B cell (primary cell): ENCODE measurements around the gene FYCO1. TPM values are rescaled to one million over a fixed set of nuclear protein-coding genes. Genes with fewer than 3 reads are reported as not detected.
A peak's percentile ranks its signal among the peaks of the same experiment; 100 is the strongest.

ENCODE experiments used
- ATAC-seq: fragments of 200-7000 bp; cut with Tn5 transposase; one replicate; pipeline ENCODE4 v1.10.0; 2021; ENCODE audit warnings: low read depth, mild to moderate bottlenecking, moderate number of reproducible peaks, moderate library complexity
- CTCF ChIA-PET: fragments of 350-600 bp; sonication (Branson Sonifier 250); formaldehyde crosslinking; loops from one replicate; lab custom pipeline; 2021; ENCODE audit warnings: antibody characterized with exemption, inconsistent platforms; lab: Charles Lee
- POLR2A ChIA-PET: fragments of 350-600 bp; sonication (Branson Sonifier 250); formaldehyde crosslinking; loops from one replicate; lab custom pipeline; 2021; ENCODE audit warnings: antibody characterized with exemption; lab: Charles Lee
- DNase-seq: peaks from one replicate; pipeline ENCODE4 v3.0.0; 2013
- H2AFZ ChIP-seq: 2 replicates; pipeline ENCODE4 v1.6.1; 2012; ENCODE audit warnings: mild to moderate bottlenecking, low read depth, low read length; ENCODE audit not compliant: insufficient read depth, poor library complexity, severe bottlenecking
- H3K27ac ChIP-seq, 2 donors: 1 replicate in 1 of 2; 2 replicates in 1 of 2; pipeline ENCODE4 v1.5.1; 2012 to 2013; ENCODE audit warnings: low read length in 2 of 2, mild to moderate bottlenecking in 2 of 2, moderate library complexity in 1 of 2
- H3K27me3 ChIP-seq, 4 experiments: fragments of 200-600 bp in 1 of 4; sonication (generic) in 1 of 4; replicated peaks in 1 of 4; 1 replicate in 2 of 4; 2 replicates in 2 of 4; pipeline versions ENCODE4 v1.6.1 to v1.7.0; 2013 to 2016; ENCODE audit warnings: low read length in 3 of 4, mild to moderate bottlenecking in 2 of 4, mixed read lengths in 1 of 4, moderate library complexity in 1 of 4; ENCODE audit not compliant: insufficient read depth in 4 of 4, control insufficient read depth in 3 of 4; ENCODE audit errors: control extremely low read depth in 1 of 4
- H3K36me3 ChIP-seq, 2 experiments: replicated peaks in 1 of 2; 1 replicate in 1 of 2; 2 replicates in 1 of 2; pipeline versions ENCODE4 v1.6.1 to v1.7.1; 2013; ENCODE audit warnings: low read length in 1 of 2; ENCODE audit not compliant: insufficient read depth in 2 of 2, control insufficient read depth in 1 of 2; ENCODE audit errors: control extremely low read depth in 1 of 2, extremely low read depth in 1 of 2
- H3K4me1 ChIP-seq, 2 donors: fragments of 200-600 bp in 1 of 2; sonication (generic) in 1 of 2; 1 replicate in 1 of 2; 2 replicates in 1 of 2; pipeline versions ENCODE4 v1.5.1 to v1.6.1; 2013 to 2017; ENCODE audit warnings: low read length in 2 of 2; ENCODE audit not compliant: control insufficient read depth in 2 of 2, insufficient read depth in 2 of 2
- H3K4me2 ChIP-seq: replicated peaks from 2 replicates; pipeline ENCODE3; 2012; ENCODE audit warnings: mild to moderate bottlenecking, low read depth, low read length; ENCODE audit not compliant: poor library complexity, severe bottlenecking
- H3K4me3 ChIP-seq, 5 experiments: fragments of 200-600 bp in 1 of 5; sonication (generic) in 1 of 5; 1 replicate in 3 of 5; 2 replicates in 2 of 5; pipeline versions ENCODE4 v1.5.1 to v1.7.0; 2011 to 2016; ENCODE audit warnings: low read length in 4 of 5, mild to moderate bottlenecking in 4 of 5, low read depth in 2 of 5, control low read depth in 1 of 5, moderate library complexity in 1 of 5; ENCODE audit not compliant: insufficient read depth in 1 of 5; ENCODE audit errors: control extremely low read depth in 1 of 5, extremely low read depth in 1 of 5
- H3K79me2 ChIP-seq: fragments of 200-600 bp; sonication (generic); one replicate; pipeline ENCODE4 v1.6.0; 2016; ENCODE audit warnings: low read length; ENCODE audit not compliant: control insufficient read depth, insufficient read depth
- H3K9ac ChIP-seq: fragments of 200-600 bp; sonication (generic); 2 replicates; pipeline ENCODE4 v1.6.1; 2017; ENCODE audit warnings: mild to moderate bottlenecking, low read length, moderate library complexity
- H3K9me3 ChIP-seq, 3 donors: one replicate each; pipeline versions ENCODE4 v1.6.1 to v1.7.1; 2013; ENCODE audit warnings: low read length in 2 of 3; ENCODE audit not compliant: control insufficient read depth in 2 of 3, insufficient read depth in 1 of 3; ENCODE audit errors: control extremely low read depth in 1 of 3
- H4K20me1 ChIP-seq: 2 replicates; pipeline ENCODE4 v1.6.0; 2012; ENCODE audit warnings: mild to moderate bottlenecking, low read length; ENCODE audit not compliant: insufficient read depth, control insufficient read depth, poor library complexity, severe bottlenecking
- H3K27ac Mint-ChIP-seq: one replicate; pipeline ENCODE4 v1.8.0; 2021; ENCODE audit warnings: mixed read lengths
- H3K27me3 Mint-ChIP-seq: one replicate; pipeline ENCODE4 v1.8.0; 2021; ENCODE audit warnings: mixed read lengths
- H3K4me1 Mint-ChIP-seq: one replicate; pipeline ENCODE4 v1.8.0; 2021; ENCODE audit warnings: mixed read lengths
- H3K4me3 Mint-ChIP-seq: one replicate; pipeline ENCODE4 v1.8.0; 2021; ENCODE audit warnings: mixed read lengths
- H3K9me3 Mint-ChIP-seq: one replicate; pipeline ENCODE4 v1.8.0; 2022; ENCODE audit warnings: mixed read lengths; ENCODE audit not compliant: insufficient read depth
- CTCF ChIP-seq: fragments of 200-600 bp; IDR thresholded peaks from one replicate; pipeline ENCODE4 v1.8.0; 2022; ENCODE audit warnings: antibody characterized with exemption, mild to moderate bottlenecking
- EZH2 ChIP-seq: IDR thresholded peaks from 2 replicates; pipeline ENCODE4 v1.6.1; 2012; ENCODE audit warnings: borderline replicate concordance, low read depth, mild to moderate bottlenecking, moderate library complexity, low read length; ENCODE audit not compliant: insufficient read depth, poor library complexity, severe bottlenecking
- WGBS: methylation state at CpG from one replicate; pipeline ENCODE4 v1.1.5; 2013; ENCODE audit warnings: missing lambda C conversion rate; ENCODE audit not compliant: insufficient coverage; 5-methylcytosine and 5-hydroxymethylcytosine counted together
- intact Hi-C: fragments of 100-400 bp; cut with micrococcal nuclease; formaldehyde crosslinking; loops from one replicate; pipeline ENCODE4 v1.10.0; 2022
- polyA plus RNA-seq: library from polyadenylated mRNA; depleted of rRNA; stranded (reverse); fragments of >200 nt; gene quantifications from 2 replicates; pipeline ENCODE4 v1.2.3, GENCODE V29; 2012
- total RNA-seq, 2 donors: library from RNA; stranded (reverse); fragments of 120-200 nt in 1 of 2; gene quantifications; 1 replicate in 1 of 2; 2 replicates in 1 of 2; pipeline versions ENCODE4 v1.2.3 to v1.2.4, GENCODE V29; 2013 to 2022

The FYCO1 gene
- total and polyA plus RNA-seq, 2 donors (not counting 1 experiment from before 2014, with no cell fraction given) = 5.4 to 16.7 TPM

DNA sequence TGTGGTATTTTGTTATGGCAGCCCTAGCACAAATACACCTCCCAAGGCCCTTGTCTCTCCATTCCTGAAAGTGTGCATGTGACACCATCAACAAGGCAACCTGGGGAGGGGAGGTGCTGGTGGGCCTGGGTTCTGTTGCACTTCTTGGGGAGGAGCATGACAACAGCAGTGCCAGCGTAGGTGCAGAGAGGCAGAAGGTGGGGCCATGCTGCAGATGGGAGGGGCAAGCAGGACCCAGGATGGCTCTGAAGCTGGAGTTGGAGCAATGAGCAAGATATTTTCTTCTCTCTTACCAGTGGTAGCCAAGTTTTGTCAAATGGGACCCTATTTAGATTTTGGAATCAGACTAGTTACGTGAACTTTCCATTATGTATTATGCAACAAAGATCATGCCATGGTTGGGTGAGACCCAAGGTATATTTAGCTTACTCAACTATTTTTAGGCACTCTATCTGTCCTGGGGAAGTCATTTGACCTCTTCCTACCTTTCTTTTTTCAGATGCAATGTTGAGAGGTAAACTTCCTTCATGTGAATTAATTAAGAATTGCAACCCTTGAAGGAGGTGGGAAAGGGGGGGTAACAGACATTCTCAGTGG is 3.4 kb downstream of the FYCO1 start:
- peaks cover 25 to 49% of the 10 kb centered on the region in 2 donors for H3K4me1 ChIP-seq
- peak overlapping the region; percentile 25 for H3K4me2 ChIP-seq
- H4K20me1 ChIP-seq = peaks cover 13% of the 10 kb centered on the region
- no peak for DNase-seq
- POLR2A ChIA-PET = no interaction called here
- H2AFZ ChIP-seq = no peak overlapping the region
- H3K4me1 Mint-ChIP-seq = peaks cover 47% of the 10 kb centered on the region
- H3K9me3 Mint-ChIP-seq = no peaks in the 10 kb centered on the region
- H3K27ac ChIP-seq = no peak overlapping the region
- no peaks in the 10 kb centered on the region for H3K27me3 Mint-ChIP-seq
- intact Hi-C loops = no loop called here
- no peaks in the 10 kb centered on the region for H3K9me3 ChIP-seq
- TF ChIP-seq CTCF (no peak), EZH2 (no peak)
- ATAC-seq = no peak
- whole genome bisulfite sequencing = 56% methylated on average over 1 of the region's 2 CpGs
- H3K4me3 ChIP-seq = no peak overlapping the region
- peaks cover 50% of the 10 kb centered on the region for H3K79me2 ChIP-seq
- peak overlapping the region; percentile 27 for H3K4me3 Mint-ChIP-seq
- H3K27ac Mint-ChIP-seq = no peak overlapping the region
- CTCF ChIA-PET = no interaction called here
- no peaks in the 10 kb centered on the region for H3K27me3 ChIP-seq
- H3K36me3 ChIP-seq = no peaks in the 10 kb centered on the region
- no peak overlapping the region for H3K9ac ChIP-seq

- H3K27ac Mint-ChIP-seq = no peak overlapping the region
- WGBS = 93% methylated on average over 3 of the region's 6 CpGs
- no peaks in the 10 kb centered on the region for H3K27me3 ChIP-seq
- no peaks in the 10 kb centered on the region for H3K27me3 Mint-ChIP-seq
- H2AFZ ChIP-seq = no peak overlapping the region
- peaks cover 0 to 2% of the 10 kb centered on the region in 2 experiments for H3K36me3 ChIP-seq
- H3K27ac ChIP-seq = no peak overlapping the region
- no peaks in the 10 kb centered on the region for H3K9me3 ChIP-seq
- H3K4me1 ChIP-seq = peaks cover 25 to 47% of the 10 kb centered on the region in 2 donors
- peaks cover 53% of the 10 kb centered on the region for H3K79me2 ChIP-seq
- ATAC-seq = no peak
- no peak for DNase-seq
- no peak overlapping the region for H3K9ac ChIP-seq
- H3K9me3 Mint-ChIP-seq = no peaks in the 10 kb centered on the region
- peaks cover 46% of the 10 kb centered on the region for H3K4me1 Mint-ChIP-seq
- H3K4me3 Mint-ChIP-seq = no peak overlapping the region
- ChIA-PET POLR2A (no interaction called here), CTCF (no interaction called here)
- H4K20me1 ChIP-seq = peaks cover 21% of the 10 kb centered on the region
- intact Hi-C loops = no loop called here
- H3K4me2 ChIP-seq = no peak overlapping the region
- H3K4me3 ChIP-seq = no peak overlapping the region
- no peak for TF ChIP-seq EZH2
- TF ChIP-seq CTCF = no peak
These were observed 4.3 kb downstream of the FYCO1 start for GRCh38 chr3:45991341-45991740.
